Islet precursor cell (in vitro differentiated cells): ENCODE measurements around the gene LRRC71.
A peak's percentile ranks its signal among the peaks of the same experiment; 100 is the strongest.

Experiments used
- DNase-seq: peaks from one replicate; pipeline ENCODE4 v3.0.0-alpha.2; 2018

The LRRC71 gene

DNA sequence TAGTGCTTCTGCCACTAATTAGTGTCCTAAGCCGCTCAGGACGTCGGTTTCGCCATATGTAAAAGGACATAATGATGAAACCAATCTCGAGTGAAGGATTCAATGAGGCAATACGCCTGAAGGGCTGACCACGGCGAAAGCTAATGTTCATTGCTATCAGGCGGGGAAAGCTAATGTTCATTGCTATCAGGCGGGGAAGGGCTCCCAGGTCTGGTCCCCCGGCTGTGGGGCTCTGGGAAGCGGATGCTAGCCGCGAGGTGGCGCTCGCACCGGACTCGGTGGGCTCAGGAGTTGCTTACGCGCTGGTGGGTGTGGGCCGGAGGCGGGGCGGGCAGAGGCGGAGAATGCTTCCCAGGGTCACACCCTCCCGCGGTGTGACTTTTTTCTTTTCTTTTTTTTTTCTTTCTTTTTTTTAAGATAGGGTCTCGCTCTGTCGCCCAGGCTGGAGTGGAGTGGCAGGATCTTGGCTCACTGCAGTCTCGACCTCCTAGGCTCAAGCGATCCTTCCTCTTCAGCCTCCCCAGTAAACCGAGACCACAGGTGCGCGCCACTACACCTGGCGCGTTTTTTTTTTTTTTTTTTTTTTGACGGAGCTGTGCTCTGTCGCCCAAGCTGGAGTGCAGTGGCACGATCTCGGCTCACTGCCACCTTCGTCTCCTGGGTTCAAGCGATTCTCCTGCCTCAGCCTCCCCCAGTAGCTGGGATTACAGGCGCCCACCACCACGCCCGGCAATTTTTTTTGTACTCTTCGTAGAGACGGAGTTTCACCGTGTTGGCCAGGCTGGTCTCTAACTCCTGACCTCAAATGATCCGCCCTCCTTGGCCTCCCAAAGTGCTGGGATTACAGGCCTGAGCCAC lies 28.0 kb upstream of the LRRC71 start:
- DNase-seq, result peak; percentile 96

DNA sequence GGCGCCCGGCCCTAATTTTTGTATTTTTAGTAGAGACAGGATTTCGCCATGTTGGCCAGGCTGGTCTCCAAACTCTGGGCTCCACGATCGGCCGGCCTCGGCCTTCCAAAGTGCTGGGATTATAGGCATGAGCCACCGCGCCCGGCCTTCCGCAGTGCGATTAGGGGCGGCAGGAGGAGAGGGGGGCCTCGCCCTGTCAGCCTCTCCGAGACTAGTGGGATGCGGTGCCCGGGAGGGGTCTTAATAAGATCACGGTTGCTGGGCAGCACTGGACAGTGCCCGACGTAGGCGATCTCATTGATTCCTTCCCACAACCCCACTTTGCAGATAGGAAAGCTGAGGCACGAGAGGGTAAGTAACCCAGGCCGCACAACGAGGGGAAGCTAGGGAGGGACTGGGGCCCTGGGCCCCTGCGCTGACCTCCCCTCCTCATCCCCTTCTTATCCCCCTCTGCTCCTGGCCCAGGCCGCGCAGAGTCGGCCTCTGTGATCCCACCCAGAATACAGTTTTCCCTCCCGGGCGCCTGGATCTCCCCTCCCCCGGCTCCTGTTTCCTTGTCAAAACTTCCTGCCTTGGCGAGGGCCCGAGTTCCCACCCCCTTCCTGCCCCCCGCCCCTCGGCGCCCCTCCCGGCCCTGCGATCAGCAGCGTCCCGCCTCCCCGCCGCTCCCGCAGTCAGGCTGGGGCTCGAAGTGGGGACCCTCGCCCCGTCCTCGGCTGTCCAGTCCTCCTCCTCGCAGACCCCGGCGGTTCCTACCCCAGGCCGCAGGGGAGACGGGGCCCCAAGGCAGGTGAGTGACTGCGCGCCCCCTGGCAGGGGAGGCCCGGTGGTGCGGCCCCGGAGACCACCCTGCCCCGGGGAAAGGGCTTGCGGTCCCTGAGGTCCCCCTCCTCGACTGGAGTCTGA lies 27.1 kb upstream of the LRRC71 start, which contains the start of gene PEAR1:
Gene PEAR1, plus strand, starts transcription at position 671 of the 906 bp plus-strand sequence. CDS start 10,209 bp downstream, outside the sequence.
- peak; percentile 83 for DNase-seq

DNA sequence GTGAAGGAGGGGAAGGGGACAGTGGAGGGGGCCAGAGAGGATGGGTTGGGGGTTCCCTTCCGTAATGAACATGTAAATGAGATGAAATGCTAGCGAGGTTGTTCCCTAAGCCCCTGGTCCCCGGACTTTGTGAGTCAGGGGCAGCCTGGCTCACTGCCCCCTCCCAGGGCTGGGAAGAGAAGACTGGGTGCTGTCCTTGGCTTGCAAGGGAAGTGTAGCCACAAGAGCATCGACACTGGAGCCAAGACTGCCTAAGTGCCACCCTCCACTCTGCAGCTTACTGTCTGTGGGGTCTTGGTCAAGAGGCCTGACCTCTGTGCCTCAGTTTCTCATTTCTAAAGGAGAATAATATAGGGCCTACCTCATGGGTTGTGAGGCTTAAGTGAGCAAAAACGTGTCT lies 26.4 kb upstream of the LRRC71 start:
- DNase-seq, result no peak

- no peak for DNase-seq
These were observed 25.5 kb upstream of the LRRC71 start for GRCh38 chr1:156894711-156895454.

DNA sequence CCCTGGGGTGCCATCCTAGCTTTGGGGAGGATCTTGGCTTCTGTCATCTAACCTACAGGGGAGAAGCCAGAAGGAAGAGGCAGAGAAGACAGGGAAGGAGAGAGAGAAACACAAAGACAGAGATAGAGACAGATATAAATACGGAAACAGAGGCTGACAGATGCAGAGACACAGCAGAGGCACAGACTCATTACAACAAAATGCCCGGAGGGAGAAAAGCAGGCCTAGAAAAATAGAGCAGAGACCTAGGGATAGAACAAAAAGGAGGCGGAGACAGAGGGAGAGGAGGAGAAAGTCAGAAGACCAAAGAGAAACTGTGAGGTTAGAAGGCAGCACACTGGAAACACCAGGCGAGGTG lies 25.0 kb upstream of the LRRC71 start:
- DNase-seq, result peak; percentile 89

DNA sequence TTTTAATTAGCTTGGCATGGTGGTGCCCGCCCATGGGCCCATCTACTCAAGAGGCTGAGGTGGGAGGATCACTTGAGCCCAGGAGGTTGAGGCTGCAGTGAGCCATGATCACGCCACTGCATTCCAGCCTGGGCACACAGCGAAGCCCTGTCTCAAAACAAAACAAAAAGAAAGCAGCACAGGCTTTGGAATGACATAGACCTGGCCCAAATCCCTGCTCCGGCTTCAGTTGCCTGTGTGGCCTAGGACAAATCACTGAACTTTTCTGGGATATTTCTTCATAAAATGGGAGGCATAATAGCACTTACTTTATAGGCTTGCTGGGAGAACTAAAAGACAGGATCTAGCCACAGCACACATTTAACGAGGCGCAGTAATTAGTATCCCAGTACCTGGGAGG lies 24.5 kb upstream of the LRRC71 start:
- no peak for DNase-seq

GRCh38 chr1:156896490-156897033 lies 23.9 kb upstream of the LRRC71 start:
- DNase-seq, result peak; percentile 98

DNA sequence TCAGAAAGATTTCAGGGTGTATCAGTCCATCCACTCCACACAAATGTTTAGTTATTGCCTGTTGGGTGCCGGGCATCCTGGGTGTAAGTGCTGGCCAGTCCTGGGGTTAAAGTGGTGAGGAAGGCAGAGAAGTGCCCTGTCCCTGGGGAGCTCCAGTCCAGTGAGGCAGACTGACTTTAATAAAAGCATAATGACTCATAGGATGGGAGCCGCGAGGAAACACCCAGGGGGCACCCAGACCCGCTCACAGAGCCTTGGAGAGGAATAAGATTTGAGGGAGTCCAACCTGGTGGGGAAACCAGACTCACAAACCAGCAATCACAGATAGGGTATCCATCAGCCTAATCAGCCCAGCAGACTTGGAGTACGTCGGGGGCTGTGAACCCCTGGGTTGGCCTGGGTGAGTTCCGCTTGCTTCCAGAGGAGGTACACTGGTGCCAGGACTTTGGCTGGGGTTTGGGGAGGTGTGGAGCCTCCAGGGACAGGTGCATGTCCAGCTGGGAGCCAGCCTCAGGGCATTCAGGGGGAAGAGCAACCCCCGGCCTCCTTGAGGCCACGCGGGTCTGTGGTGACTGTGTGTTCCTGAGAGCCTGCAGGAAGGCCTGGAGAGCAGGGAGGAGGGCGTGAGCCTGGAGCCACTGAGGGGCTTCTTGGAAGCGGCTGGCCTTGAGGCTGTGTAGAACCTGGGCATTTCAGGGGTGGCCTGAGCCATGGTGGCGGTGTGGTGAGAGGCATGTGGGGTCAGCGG lies 23.2 kb upstream of the LRRC71 start:
- peak; percentile 79 for DNase-seq

DNA sequence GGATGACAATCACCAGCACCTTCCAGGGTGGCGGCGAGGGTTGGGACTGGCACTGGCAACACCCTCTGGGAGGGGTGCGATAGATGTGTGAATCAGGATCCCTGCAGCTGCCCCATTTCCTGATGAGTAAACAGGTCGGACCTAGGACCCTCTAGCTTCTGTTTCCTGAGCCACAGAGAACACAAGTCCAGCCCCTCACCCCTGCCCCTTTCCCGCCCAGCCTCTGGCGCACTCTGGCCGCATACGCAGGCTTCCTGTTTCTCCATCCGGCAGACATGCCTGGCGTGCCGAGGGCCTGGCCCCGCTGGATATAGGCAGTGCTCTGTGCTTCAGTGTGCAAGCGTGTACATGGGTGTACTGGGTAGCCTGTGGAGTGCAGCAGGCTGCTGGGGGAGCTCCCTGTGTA lies 22.3 kb upstream of the LRRC71 start:
- peak; percentile 87 for DNase-seq

DNA sequence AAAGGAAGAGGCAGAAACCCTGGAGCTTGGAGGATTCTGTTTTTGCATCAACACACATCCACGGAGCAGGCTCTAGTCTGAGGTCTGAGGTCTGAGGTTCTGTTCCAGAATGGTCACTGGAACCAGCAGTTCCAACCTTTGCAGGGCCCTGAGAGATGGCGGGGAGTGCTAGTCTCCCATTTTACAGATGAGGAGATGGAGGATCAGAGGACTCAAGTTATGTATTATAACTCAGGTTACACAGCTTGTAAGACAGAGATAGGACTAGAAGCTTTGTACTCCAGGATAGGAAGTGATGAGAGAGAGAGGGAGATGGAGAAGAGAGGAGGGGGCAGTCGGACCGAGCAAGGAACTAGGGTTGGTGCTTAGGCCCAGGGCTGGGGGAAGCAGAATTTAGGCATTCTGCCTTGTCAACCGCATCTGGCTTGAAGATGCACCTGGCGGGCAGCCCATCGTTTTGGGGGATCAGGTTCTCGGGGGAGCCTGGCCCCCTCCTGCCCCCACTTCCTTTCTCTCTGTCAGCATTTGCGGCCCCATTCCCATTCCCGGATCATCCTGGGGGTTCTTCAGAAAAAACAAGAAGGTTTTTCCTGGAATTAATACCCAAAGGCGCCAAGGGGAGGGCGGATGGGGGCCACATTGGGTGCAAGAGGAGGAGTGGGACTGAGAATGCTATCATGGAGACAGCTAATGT lies 21.3 kb upstream of the LRRC71 start:
- DNase-seq, result no peak

DNA sequence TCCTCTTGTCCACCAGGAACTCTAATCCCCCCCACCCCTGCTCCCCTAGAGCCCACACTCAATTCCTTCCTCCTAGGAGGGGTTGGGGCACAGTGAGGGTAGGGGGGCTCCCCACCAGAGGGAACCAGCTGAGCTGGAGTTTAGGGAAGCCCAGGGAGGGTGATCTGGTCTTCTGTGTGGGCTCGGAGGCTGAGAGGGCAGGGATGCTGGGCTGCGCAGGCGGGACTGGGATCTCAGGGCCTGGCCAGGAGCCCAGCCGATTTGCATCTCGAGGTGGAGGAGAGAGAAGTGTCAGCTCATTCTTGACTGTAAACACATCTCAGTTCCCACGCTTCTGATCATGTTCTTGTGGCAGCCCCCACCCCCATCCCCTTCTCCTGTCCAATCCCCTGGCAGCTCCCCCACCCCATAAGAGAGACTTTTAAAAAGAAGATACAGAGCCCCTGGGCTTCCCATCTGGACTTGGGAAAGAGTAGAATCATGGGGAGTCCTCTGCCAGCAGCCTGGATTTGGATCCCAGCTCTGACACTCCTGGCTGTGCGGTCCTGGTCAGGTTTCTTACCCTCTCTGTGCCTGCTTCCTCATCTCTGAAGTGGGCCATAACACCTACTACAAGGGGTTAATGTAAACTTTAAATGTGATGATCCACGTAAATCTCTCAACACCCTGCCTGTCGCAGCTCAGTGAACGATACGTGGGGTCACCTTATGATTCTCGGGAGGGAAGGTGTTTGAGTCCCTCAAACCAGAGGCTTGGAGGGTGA lies 20.3 kb upstream of the LRRC71 start:
- DNase-seq, result no peak

DNA sequence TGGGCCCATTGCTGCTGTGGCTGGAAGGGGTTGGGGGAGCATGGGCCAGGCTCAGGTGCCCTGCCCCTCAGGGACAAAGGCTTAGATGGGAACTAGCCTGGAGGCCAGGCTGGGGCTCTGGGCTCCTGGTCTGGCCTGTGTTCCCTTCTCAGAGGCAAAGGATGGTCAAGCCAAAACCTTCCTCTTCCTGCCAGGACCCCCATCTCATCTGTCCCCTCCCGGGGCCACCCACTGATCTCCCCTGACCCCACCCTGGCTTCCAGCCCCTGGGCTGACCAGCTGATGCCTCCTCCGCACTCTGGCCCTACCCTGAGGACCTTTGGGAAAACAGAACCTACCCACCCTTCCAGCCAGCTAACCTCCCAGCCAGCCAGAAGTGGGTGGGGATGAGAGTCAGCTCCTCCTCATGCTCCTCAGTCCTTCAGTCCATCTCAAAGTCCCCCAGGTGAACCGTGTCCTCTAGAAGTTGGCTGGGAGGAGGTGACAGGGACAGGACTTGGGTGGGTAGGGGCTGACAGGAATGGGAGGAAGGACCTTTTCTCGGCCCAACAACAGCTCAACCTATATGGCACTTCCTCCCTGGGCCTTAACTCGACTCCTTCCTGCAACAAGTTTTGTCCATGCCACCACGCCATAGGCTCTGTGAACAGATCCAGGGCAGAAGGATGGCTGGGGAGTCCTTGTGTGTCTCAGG lies 19.4 kb upstream of the LRRC71 start:
- DNase-seq, result no peak

DNA sequence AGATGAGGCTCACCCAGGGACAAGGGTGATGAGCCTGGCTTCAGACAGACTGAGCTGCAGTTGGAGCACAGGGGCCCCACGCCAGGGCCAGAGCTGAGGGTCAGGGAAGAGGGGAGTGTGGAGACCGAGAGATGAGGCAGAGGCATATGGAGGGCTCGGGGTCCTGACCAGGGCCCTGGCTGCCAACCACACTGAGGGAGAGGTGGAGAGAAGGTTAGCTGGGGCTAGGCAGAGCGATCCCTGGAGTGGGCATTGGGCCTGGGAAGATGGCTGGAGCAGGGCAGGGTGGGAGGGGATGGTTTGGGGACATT lies 18.9 kb upstream of the LRRC71 start:
- no peak for DNase-seq

DNA sequence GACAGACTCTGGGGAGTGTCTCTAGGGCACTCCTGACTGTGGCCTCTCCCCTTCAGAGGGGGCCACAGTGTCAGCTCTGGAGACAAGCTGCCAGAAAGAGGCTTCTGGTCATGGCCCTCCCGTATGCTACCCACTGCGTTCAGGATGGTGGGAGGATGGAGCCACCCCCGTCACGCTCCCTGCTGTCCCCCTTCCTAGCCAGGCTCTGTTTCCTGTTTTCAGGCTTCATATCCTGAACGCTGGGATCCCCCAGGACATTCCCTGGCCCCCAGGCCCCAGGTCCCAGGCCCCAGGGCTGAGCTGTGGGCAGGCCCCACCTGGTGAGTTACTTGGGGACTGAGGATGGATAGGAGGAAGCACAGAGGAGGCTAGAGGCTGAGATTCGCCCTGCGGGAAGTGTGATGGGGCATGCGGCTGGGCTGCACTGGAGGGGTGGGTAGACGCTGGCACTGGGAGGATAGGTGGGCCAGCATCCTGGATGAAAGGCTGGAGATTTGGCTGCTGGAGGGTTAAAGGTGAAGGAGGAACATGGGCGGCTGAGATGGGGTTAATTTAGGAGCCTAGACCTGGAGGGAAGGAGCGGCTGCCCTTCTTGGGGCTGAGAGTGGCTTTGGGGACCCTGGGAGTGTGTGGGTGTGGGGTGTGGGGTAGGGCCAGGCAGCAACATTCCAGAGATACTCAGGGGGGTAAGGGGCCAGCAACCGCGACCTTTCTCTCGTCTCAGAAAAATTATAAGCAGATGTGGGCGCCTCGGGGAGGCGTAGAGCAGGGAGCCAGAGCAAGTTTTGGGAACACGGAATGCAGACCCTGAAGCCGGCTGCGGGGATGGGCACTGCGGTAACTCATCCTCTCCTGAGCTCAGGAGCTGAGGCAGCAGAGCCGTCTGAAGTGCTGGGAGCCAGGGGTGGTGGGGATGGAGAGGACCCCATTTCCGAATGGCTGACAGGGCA lies 18.2 kb upstream of the LRRC71 start:
- DNase-seq, result no peak

DNA sequence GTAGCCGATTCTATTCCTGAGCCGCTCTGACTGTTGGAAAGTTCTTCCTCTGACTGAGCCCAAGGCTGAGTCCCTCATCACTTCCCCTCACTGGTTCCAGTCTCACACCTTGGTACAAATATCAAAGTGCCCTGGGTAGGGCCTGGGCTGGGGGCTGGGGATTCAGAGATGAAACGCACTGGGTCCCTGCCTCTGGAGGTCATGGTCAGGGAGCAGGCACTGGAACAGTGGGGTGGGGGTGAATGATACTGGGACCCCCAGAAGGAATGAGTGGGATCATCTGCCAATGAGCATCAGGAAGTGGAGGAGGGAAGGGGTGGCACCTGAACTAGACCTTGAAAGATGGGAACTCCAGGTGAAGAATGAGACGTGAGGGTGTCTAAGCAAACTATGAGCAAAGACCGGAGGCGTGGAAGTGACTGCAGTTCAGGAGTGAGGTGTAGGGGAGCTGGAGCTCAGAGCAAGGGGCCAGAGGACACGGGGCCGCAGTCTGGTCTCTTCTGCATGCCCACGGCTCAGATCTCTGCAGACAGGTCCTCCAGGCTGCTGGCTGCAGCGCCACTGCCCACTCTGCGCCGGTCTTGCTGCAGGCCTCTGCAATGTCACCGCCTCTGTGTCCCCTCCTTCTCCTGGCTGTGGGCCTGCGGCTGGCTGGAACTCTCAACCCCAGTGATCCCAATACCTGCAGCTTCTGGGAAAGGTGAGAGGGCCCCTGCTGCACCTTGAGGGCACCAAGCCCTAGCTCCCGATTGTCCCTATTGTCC lies 16.9 kb upstream of the LRRC71 start:
- DNase-seq, result no peak

DNA sequence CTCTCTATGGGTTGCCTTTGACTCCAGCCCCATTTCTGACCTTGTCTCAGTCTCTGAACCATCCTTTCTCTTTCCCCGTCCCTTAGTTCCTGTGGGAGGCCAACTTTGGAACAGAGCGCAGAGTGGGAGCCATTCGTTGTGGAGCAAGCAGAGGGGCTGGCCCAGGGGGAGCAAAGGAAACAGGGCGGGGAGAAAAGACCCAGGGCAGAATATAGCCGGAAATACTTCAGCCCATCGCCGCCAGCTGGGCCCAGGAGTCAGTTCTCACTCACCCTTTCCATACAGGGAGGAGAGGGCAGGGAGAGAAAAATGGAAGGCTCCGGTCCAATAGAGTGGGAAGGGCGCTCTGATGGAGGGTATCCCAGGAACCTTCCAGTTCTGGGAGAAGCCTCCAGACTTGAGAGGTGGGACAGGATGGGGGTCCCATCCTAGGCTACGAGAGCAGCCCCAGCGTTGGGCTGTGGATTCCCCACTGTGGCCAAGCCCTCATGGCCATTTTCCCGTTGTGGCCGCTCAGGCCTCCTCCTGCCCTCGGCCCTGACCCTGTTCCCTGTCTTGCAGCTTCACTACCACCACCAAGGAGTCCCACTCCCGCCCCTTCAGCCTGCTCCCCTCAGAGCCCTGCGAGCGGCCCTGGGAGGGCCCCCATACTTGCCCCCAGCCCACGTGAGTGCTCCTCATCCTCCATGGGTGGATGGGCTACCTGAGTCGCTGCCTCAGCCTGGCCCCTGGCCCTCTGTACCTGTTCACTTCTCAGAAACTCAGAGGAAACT lies 16.1 kb upstream of the LRRC71 start:
- no peak for DNase-seq

GRCh38 chr1:156905176-156905575 lies 15.3 kb upstream of the LRRC71 start:
- DNase-seq, result no peak
